T-helper 2 cell treated with Interferon-gamma antibody and Interleukin-4, amounts not matched to agents 5 μg/mL and 100 μg/mL, for 36 hours (primary cell): ENCODE data around the gene THRA.

Source experiments
- DNase-seq: peaks from one replicate; pipeline ENCODE4 v3.0.0; 2021; ENCODE audit warnings: low spot score
- H3K27ac Mint-ChIP-seq: one replicate; pipeline ENCODE4 v1.8.0; 2021; ENCODE audit warnings: mild to moderate bottlenecking, mixed read lengths
- H3K27me3 Mint-ChIP-seq: one replicate; pipeline ENCODE4 v1.8.0; 2021; ENCODE audit warnings: low read depth, mixed read lengths
- H3K36me3 Mint-ChIP-seq: one replicate; pipeline ENCODE4 v1.8.0; 2021; ENCODE audit warnings: low read depth, mixed read lengths
- H3K4me1 Mint-ChIP-seq: one replicate; pipeline ENCODE4 v1.8.0; 2021; ENCODE audit warnings: low read depth, mixed read lengths
- H3K4me3 Mint-ChIP-seq: one replicate; pipeline ENCODE4 v1.8.0; 2022; ENCODE audit warnings: mild to moderate bottlenecking, moderate library complexity, mixed read lengths
- H3K9me3 Mint-ChIP-seq: one replicate; pipeline ENCODE4 v1.8.0; 2021; ENCODE audit warnings: mixed read lengths

THRA gene

DNA sequence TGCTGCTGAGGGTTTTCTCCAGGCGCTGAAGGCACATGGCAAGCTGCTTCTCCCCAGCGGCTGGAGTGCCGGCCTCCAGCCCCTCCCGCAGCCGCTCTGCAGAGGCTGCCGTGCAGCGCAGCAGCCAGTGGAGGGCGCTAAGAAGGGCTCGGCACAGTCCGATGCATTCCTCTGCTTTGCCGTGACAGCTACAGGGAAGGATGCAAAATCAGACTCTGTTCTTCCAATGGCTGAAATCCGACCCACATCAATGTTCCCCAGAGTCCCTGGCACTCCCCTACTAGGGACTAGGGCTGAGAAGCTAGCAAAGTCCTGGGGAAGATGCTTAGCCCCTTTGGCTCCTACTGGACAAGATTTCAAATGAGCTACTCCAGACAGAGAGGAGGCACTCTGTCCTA lies 27.6 kb upstream of the THRA start:
- Mint-ChIP-seq H3K4me1 (no peaks in the 10 kb centered on the region), H3K4me3 (no peak overlapping the region), H3K9me3 (no peaks in the 10 kb centered on the region), H3K36me3 (peaks cover 19% of the 10 kb centered on the region), H3K27me3 (no peaks in the 10 kb centered on the region), H3K27ac (no peak overlapping the region)
- no peak for DNase-seq

DNA sequence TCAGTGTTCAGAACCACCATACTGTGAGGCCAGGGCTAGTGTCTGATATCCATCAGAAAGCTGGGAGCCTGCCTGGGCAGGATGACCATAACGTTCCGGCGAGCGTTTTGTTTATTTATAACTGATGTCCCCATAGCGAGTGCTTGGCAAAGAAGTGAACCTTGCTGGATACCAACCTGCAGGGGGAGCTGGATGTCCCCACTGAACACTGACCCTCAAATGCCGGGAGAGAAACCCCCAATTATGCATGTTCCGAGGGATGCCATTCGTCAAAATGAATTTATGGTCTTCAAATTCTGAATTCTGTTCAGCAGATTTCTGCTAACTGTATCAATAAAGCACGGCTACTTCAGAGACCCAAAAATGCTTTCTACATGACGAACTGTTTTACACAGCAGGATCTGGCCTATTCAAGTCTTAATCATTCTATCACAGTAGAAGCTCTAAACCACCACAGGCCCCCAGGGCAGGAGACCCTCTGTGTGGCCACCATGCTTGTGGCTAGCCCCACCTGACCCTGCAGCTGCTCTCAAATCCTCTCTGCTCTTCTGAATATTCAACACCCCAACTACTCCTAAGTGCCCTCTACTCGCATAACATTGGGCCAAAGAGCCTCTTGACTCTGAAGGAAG lies 23.8 kb upstream of the THRA start:
- H3K4me1 Mint-ChIP-seq, result no peaks in the 10 kb centered on the region
- H3K27ac Mint-ChIP-seq, result no peak overlapping the region
- no peak overlapping the region for H3K4me3 Mint-ChIP-seq
- H3K36me3 Mint-ChIP-seq, result peaks cover 2% of the 10 kb centered on the region
- no peaks in the 10 kb centered on the region for H3K9me3 Mint-ChIP-seq
- no peaks in the 10 kb centered on the region for H3K27me3 Mint-ChIP-seq
- no peak for DNase-seq

DNA sequence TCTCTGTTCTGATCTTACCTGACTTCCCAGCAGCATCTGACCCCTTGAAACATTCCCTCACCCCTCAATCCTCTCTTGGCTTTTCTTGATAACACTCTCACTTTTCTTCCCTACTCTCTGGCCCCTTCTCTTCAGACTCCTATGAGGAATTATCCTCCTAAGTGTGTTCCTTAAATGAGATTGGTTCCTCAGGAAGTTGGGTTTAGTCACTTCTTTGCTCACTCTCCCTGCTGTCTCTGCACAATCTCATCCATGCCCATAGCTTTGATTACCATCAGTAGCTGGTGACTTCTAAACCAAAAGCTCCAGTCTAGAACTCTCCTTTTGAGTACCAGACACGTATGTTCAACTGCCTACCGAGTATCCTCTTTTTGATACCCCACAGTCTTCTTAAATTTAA lies 21.6 kb upstream of the THRA start:
- Mint-ChIP-seq H3K27me3 (no peaks in the 10 kb centered on the region), H3K27ac (no peak overlapping the region), H3K36me3 (peaks cover 2% of the 10 kb centered on the region), H3K4me3 (no peak overlapping the region), H3K9me3 (no peaks in the 10 kb centered on the region), H3K4me1 (no peaks in the 10 kb centered on the region)
- no peak for DNase-seq

DNA sequence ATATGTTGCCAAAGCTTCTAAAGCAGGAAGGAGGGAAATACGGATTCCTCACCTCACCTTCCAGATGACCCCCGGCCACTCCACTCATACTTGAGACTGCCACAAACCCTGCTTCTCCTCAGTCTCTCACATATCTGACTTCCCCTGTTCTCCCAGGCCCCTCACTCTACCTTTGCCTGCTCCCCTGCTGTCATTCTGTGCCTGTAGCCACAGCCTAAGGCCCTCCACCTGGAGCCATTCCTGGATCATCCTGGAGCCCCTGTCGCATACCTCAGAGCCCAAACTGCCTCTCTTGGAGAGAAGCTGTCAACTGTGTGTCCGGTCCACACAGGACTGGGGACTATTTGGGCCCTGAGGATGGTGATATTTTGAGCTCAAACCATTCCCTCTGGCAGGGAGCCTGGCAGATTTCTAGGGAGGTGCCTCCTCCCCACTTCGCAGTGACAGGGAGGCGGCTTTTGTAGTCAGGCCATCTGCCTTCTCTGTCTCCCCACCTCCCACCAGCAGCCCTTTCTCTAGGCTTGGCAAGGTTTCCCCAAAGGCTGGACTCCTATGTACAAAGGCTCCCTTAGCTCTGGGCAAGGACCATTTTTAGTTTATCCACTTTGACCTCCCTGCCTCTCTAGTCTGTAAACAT lies 6.3 kb upstream of the THRA start:
- Mint-ChIP-seq H3K9me3 (no peaks in the 10 kb centered on the region), H3K4me1 (peaks cover 13% of the 10 kb centered on the region), H3K27ac (no peak overlapping the region), H3K27me3 (peaks cover 13% of the 10 kb centered on the region), H3K4me3 (no peak overlapping the region), H3K36me3 (peaks cover 7% of the 10 kb centered on the region)
- no peak for DNase-seq

DNA sequence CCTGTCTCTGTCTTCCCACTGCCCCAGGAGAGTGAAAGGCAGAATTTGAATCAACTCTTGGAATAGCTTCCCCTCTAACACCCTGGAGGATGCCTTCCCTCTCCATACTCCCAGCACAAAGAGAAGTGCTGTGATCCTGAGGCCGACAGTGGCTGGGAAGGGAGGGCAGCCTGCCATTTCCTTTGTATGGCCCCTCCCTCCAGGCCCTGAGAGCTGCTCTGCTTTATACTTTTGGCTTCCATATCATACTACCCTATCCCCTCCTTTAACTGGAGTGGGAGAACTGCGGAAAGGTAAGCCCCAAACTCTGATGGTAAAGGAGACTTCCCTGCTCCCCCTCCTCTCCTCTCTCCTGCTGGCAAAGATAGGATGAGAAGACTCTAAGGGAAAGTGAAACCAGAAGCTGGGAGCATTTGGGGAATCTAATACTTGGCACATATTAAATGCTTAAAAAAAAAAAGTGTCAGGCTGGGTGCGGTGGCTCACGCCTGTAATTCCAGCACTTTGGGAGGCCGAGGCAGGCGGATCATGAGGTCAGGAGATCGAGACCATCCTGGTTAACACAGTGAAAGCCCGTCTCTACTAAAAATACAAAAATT lies 4.5 kb upstream of the THRA start:
- Mint-ChIP-seq H3K9me3 (no peaks in the 10 kb centered on the region), H3K27me3 (peaks cover 23% of the 10 kb centered on the region)

DNA sequence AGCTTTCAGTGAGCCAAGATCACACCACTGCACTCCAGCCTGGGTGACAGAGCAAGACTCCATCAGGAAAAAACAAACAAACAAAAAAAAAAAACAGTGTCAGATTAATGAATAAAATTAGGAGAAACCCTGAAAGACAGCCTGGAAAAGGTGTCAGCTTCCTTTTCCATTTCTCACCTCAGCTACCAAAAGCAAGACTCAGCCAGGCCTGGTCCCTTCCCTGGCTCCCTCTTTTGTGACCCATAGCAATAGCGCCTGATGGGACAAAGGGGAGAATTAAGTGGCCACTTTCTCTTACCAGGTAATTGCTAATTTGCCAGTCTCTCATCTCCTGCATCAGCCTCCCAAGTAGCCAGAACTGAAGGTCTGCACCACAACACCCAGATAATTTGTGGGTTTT lies 3.9 kb upstream of the THRA start:
- Mint-ChIP-seq H3K27me3 (peaks cover 28% of the 10 kb centered on the region), H3K4me1 (peaks cover 22% of the 10 kb centered on the region), H3K36me3 (peaks cover 1% of the 10 kb centered on the region), H3K27ac (no peak overlapping the region), H3K4me3 (no peak overlapping the region), H3K9me3 (no peaks in the 10 kb centered on the region)
- no peak for DNase-seq

More for the DNA sequence above, 4.5 kb upstream of the THRA start:
- no peak overlapping the region for H3K27ac Mint-ChIP-seq
- peaks cover 20% of the 10 kb centered on the region for H3K4me1 Mint-ChIP-seq
- DNase-seq, result no peak
- H3K36me3 Mint-ChIP-seq, result peaks cover 1% of the 10 kb centered on the region
- H3K4me3 Mint-ChIP-seq, result no peak overlapping the region

DNA sequence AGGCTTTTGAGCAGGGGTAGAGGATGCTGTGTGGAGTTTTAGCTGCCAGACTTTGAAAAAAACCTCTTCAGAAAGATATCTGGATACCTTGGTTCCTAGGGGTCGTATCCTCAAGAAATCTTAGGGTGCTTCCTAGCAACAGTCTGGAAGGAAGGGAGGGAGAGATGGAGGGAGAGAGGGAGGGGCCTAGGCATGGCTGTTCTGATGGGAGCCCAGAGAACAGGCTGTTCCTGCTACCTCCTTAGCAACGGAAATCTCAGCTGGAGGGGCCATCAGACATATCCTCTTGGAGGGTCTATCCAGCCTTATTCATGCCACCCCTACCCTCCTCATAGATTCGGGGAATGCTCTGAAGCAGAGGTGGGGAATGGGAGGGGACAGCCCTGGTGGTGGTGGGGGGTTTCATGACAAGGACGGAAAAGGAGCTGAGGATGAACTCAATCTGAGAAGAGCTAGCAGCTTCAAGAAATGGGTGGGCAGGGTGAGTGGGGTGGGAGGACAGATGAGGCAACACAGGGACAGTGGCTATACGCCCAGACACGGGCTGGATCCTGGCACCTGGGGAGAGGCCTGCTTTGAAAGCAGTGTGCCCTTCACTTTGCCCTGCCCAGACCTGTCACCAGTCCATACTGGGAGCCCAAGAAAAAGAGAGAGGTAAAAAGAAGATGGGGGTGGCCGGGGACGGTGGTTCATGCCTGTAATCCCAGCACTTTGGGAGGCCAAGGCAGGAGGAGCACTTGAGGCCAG lies 2.9 kb upstream of the THRA start:
- H3K36me3 Mint-ChIP-seq, result no peaks in the 10 kb centered on the region
- peaks cover 27% of the 10 kb centered on the region for H3K4me1 Mint-ChIP-seq
- no peak overlapping the region for H3K27ac Mint-ChIP-seq
- H3K4me3 Mint-ChIP-seq, result no peak overlapping the region
- no peaks in the 10 kb centered on the region for H3K9me3 Mint-ChIP-seq
- no peak for DNase-seq
- H3K27me3 Mint-ChIP-seq, result peaks cover 37% of the 10 kb centered on the region

DNA sequence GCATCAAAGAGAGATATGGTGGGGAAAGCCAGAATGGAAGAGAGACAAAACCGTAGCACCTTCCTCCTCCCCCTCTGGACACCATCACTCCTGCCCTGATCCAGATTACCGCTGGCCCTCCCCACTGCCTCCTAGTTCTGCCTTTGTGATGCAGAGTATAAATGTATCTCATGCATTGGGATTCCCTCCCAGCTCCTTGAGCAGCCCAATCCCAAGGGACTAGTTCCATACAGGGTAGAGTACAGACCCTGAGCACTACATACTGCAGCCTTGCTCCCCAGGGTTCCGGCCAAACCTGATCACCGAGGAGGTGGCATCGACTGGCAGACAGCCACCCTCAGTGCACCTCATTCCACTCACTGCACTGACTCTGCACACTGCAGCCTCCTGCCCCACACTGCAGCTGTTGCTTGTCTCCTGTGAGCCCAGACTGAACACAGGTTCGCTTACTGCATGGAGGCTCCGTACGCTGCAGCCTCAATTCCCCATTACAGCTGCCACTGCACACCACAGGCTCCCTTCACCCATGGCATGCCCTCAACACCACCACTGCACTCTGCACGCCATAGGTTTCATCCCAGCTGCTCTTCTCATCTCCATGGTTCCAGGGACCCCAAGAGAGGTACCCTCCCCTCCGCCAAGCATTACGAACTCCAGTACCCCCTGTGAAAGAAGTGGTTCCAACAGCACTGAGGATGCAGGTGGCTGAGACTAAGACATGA lies 1.7 kb upstream of the THRA start:
- Mint-ChIP-seq H3K36me3 (no peaks in the 10 kb centered on the region), H3K27ac (no peak overlapping the region), H3K9me3 (no peaks in the 10 kb centered on the region), H3K4me3 (peak overlapping the region; percentile 85), H3K27me3 (peaks cover 41% of the 10 kb centered on the region), H3K4me1 (peaks cover 23% of the 10 kb centered on the region)
- DNase-seq, result no peak

DNA sequence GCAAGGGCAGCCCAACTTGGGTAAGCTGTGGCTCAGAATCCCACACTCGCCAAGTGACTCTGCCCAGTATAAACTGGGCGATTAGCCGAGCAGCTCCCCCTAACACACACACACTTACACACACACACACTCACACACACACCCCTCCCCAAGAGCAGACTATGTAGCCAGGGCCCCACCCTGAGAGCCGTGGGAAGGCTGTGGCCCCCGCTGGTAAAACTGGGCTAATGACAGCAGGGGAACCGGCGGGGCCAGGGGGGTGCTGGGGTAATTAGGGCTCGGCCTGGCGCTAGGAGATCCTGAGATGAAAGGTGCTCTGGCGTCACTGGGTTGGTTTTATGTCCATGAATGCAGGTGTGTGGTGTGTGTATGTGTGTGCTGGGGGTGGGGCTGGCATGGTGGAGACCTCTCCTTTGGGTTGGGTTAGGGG lies 1.1 kb upstream of the THRA start:
- no peaks in the 10 kb centered on the region for H3K9me3 Mint-ChIP-seq
- no peak for DNase-seq
- peak overlapping the region; percentile 85 for H3K4me3 Mint-ChIP-seq
- peaks cover 23% of the 10 kb centered on the region for H3K4me1 Mint-ChIP-seq
- no peaks in the 10 kb centered on the region for H3K36me3 Mint-ChIP-seq
- H3K27me3 Mint-ChIP-seq, result peaks cover 41% of the 10 kb centered on the region
- no peak overlapping the region for H3K27ac Mint-ChIP-seq

DNA sequence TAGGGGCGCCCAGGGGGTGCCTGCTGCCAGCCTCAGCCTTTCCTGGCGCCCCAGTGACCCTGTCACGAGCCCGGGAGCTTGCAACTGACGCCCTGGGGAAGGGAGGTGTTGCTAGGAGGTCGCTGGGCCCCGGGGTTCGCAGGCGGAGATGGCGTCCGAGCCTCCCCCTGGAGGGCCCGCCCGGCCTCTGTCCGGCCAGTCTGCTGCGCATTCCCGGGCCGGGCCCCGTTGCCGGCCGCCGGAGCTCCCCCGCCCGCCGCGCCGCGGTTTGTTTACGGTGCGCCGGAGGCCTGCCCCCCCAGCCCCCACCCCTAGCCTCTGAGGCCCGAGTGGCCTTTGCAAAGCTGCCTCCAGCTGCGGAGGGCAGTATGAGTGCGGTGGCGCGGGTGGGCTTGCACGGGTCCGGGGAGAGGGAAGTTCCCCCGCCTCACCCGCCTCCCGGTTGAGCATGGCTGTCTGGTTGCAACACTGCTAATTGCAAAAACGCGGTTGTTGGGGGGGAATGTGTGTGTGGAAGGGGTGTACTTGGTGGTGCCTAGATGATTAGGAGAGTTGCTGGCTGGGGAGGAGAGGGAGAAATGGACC lies 514 bp downstream of the THRA start:
- Mint-ChIP-seq H3K4me1 (peaks cover 31% of the 10 kb centered on the region), H3K9me3 (no peaks in the 10 kb centered on the region), H3K4me3 (peak overlapping the region; percentile 82), H3K27ac (no peak overlapping the region), H3K27me3 (peaks cover 39% of the 10 kb centered on the region), H3K36me3 (no peaks in the 10 kb centered on the region)
- DNase-seq, result no peak

DNA sequence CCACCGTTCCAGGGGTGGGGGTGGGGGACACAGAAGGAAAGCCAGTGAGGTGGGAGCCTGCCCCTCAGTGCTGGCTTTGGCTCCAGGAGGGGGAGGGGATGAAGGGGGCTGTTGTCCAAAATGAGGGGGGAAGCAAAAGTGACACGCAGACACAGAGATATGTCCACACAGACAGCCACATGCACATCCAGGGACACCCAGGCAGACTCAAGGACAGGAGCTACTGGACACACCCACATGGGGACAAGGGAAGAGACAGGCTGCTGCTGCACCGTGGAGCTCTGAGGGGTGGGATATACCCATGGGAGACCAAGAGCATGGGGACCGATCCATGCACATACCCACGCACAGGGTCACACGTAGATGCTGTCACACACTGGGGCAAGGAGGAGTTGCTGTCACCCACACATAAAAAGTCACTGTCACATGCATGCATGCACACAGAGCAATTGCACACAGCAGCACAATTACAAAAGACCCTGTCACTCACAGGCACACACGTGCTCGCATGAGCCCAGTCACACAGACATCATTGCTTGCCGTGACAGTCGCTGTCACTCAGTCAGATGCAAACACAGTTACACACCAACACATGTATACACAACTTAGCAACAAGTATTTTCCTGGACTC lies 1.3 kb downstream of the THRA start:
- Mint-ChIP-seq H3K4me1 (peaks cover 37% of the 10 kb centered on the region), H3K9me3 (no peaks in the 10 kb centered on the region), H3K27me3 (peaks cover 38% of the 10 kb centered on the region), H3K27ac (no peak overlapping the region), H3K4me3 (peak overlapping the region; percentile 82), H3K36me3 (no peaks in the 10 kb centered on the region)
- no peak for DNase-seq

DNA sequence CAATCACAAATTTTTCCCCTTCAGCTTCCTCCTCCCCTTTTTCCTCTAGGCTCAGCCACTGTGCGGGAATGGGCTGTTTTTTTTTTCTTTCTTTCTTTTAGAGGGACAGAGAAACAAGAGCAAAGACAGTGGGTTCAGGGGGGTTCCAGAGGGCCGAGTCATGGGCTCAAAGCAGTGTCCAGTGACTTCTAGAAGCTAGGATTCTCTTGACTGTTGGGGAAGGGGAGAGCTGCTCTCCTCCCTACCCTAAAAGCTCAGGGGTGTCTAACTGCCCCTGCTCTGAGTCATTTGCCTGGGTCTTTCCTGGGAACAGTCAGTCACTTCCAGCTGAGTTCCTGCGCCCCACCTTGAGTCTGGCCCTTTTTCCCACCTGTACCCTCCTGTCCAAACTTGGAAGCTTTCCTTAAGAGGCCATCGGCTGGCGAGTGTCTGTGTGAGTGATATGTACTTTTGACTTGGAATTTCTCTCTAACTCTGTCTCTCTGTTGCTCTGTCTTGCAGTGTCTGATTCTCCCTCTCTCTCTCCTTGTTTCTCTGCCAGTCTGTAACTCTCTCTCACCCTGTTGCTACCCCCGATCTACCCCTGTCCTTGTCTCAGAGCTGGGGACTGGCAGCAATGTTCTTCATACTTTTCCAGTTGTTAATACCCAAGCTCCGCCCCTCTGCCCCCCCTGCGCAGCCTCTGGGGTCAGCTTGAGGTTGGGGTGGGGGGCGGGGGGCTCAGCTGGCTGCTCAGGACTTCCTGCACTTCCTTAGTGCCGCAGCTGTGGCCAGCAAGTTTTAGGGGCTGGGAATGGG lies 2.4 kb downstream of the THRA start:
- Mint-ChIP-seq H3K4me1 (peaks cover 48% of the 10 kb centered on the region), H3K36me3 (no peaks in the 10 kb centered on the region), H3K27ac (no peak overlapping the region), H3K9me3 (no peaks in the 10 kb centered on the region), H3K27me3 (peaks cover 35% of the 10 kb centered on the region), H3K4me3 (peak overlapping the region; percentile 11)
- no peak for DNase-seq
